ENCODE results near the gene ATXN1.

DNA sequence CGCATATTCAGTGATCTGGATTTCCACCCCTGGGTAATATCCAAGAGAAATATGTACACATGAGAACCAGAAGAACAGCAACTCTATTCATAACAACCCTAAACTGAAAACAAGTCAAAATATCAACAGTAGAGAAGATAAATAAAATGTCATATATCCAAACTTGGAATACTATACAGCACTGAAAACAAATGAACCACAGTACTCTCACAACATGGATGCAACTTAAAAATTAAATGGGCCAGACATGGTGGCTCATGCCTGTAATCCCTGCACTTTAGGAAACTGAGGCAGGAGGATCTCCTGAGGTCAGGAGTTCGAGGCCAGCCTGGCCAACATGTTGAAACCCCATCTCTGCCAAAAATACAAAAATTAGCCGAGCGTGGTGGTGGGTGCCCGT is 16.5 kb upstream of the ATXN1 start:
- TF ChIP-seq, protein P1, sequence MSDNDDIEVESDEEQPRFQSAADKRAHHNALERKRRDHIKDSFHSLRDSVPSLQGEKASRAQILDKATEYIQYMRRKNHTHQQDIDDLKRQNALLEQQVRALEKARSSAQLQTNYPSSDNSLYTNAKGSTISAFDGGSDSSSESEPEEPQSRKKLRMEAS (IDR thresholded peaks at IDR 0.05; ENCODE audit: low read depth): no peak
- TF ChIP-seq, protein P2, sequence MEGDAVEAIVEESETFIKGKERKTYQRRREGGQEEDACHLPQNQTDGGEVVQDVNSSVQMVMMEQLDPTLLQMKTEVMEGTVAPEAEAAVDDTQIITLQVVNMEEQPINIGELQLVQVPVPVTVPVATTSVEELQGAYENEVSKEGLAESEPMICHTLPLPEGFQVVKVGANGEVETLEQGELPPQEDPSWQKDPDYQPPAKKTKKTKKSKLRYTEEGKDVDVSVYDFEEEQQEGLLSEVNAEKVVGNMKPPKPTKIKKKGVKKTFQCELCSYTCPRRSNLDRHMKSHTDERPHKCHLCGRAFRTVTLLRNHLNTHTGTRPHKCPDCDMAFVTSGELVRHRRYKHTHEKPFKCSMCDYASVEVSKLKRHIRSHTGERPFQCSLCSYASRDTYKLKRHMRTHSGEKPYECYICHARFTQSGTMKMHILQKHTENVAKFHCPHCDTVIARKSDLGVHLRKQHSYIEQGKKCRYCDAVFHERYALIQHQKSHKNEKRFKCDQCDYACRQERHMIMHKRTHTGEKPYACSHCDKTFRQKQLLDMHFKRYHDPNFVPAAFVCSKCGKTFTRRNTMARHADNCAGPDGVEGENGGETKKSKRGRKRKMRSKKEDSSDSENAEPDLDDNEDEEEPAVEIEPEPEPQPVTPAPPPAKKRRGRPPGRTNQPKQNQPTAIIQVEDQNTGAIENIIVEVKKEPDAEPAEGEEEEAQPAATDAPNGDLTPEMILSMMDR (IDR thresholded peaks at IDR 0.05): no peak
- TF ChIP-seq MXI1 (IDR thresholded peaks at IDR 0.05; ENCODE audit: low read depth, low read length): no peak
- TF ChIP-seq FOXJ3 (CRISPR knock-in tag; IDR thresholded peaks at IDR 0.05): no peak
- TF ChIP-seq RCOR1 (IDR thresholded peaks at IDR 0.05; ENCODE audit: low read length): no peak
- TF ChIP-seq TAF1 (IDR thresholded peaks at IDR 0.05; ENCODE audit: borderline replicate concordance, low read depth, low read length): no peak
- TF ChIP-seq NRF1 (IDR thresholded peaks at IDR 0.05; ENCODE audit: low read depth, low read length): no peak
- TF ChIP-seq EP300 (IDR thresholded peaks at IDR 0.05; ENCODE audit: borderline replicate concordance in 1 of 2, low read depth in 1 of 2, low read length in 1 of 2): no peak
- no peak for TF ChIP-seq EZH2phosphoT487 (IDR thresholded peaks at IDR 0.05; ENCODE audit: borderline replicate concordance, low read depth)
- TF ChIP-seq YY1 (IDR thresholded peaks at IDR 0.05; ENCODE audit: low read depth): no peak

Data from SK-N-SH (cell line).